ENCODE data around the gene WNT11. TPM values are rescaled to one million over a fixed set of nuclear protein-coding genes. Genes with fewer than 3 reads are reported as not detected.

The WNT11 gene
- total and polyA plus RNA-seq, 12 donors: 5.1 to 12.0 (median 7.7) TPM

DNA sequence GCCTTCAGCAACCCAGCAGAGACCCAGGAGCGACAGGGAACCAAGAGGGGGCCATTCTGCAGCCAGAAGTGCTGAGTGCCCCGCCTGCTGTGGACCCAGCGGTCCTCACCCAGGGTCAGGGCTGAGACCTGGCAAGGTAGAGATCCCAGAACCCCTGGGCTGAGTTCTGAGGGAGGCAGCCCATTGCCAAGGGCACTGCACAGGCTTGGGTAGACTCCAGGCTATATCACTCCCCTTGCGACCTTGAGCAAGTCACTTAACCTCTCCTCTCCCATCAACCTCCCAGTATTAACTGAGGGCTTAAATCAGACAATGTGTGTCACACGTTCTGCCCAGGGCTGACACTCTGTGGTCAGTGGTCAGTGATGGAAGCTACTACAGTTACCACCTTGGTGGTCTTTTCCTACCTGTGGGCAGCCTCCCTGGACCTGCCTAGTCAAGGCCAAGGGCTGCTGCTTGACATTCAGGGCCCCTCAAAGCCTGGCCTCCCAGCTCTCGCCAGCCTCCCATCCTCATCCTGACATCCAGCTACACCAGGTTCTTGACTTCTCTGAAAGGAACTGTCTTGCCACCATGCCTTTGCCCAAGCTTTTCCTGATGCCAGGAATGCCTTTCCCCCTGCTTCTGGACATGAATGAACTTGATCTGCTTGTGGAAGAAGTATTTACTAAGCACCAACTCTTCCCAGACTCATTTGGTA, 8.2 kb downstream of the WNT11 start:
- TF ChIP-seq, protein P1, sequence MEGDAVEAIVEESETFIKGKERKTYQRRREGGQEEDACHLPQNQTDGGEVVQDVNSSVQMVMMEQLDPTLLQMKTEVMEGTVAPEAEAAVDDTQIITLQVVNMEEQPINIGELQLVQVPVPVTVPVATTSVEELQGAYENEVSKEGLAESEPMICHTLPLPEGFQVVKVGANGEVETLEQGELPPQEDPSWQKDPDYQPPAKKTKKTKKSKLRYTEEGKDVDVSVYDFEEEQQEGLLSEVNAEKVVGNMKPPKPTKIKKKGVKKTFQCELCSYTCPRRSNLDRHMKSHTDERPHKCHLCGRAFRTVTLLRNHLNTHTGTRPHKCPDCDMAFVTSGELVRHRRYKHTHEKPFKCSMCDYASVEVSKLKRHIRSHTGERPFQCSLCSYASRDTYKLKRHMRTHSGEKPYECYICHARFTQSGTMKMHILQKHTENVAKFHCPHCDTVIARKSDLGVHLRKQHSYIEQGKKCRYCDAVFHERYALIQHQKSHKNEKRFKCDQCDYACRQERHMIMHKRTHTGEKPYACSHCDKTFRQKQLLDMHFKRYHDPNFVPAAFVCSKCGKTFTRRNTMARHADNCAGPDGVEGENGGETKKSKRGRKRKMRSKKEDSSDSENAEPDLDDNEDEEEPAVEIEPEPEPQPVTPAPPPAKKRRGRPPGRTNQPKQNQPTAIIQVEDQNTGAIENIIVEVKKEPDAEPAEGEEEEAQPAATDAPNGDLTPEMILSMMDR (IDR thresholded peaks at IDR 0.05): no peak
- Histone ChIP-seq H3K4me1 (no peaks in the 10 kb centered on the region), H3K36me3 (peaks cover 0 to 7% (median 0%) of the 10 kb centered on the region in 9 donors), H3K9me3 (no peaks in the 10 kb centered on the region), H3K27ac (no peak overlapping the region), H3K27me3 (no peaks in the 10 kb centered on the region), H3K4me3 (no peak overlapping the region)
- DNase-seq (no peak), ATAC-seq (no peak)
- 87 to 90% methylated on average over 6 of the region's 6 CpGs for WGBS, 2 donors
- intact Hi-C loops (cut with DNase I): no loop called here

DNA sequence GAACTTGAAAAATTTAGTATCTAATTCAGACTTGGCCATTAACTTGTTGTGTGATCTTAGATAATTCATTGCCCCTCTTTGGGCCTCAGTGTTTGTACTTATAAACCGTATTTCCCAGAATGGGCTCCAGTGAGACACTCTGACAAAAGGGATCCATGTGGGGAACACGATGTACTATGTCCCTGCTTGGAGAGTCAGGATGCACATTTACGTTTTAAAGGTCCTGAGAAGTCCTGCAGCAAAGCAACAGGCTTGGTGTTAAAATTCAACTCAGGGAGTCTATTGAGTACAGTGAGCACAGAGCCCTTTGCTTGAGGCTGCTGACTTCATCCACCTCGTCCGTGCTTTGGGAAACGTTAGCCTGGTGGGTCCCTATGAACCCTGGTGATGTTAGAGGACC, 9.0 kb downstream of the WNT11 start:
- H3K9me3 ChIP-seq: no peaks in the 10 kb centered on the region
- peaks cover 0 to 8% (median 0%) of the 10 kb centered on the region in 9 donors for H3K36me3 ChIP-seq
- H3K4me3 ChIP-seq: no peak overlapping the region
- H3K27me3 ChIP-seq: no peaks in the 10 kb centered on the region
- no peak overlapping the region for H3K27ac ChIP-seq
- ATAC-seq (no peak), DNase-seq (no peak)
- intact Hi-C loops (cut with DNase I): no loop called here
- 85 to 95% methylated on average over 6 of the region's 6 CpGs for WGBS, 2 donors
- no peaks in the 10 kb centered on the region for H3K4me1 ChIP-seq
- TF ChIP-seq, protein P1 (IDR thresholded peaks at IDR 0.05): no peak

DNA sequence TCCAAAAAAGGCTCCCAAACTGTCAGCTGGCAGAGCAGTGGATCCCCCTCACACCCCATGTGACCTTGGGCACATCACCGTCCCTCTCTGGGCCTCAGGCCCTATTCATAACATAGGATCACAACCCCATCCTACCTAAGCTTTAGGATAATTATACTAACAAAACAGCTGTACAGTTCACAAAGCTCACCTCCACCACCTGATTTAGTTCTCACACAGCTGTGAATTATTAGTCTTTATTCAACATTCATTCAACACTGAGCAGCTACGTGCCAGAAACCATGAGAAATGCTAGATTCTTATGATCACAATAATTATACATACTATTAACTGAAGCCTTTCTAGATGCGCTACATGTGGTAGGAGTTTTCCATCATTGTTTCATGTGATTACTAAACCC, 9.5 kb downstream of the WNT11 start:
- no peaks in the 10 kb centered on the region for H3K27me3 ChIP-seq
- ATAC-seq: no peak
- no peaks in the 10 kb centered on the region for H3K4me1 ChIP-seq
- no peak overlapping the region for H3K4me3 ChIP-seq
- H3K36me3 ChIP-seq: peaks cover 0 to 8% (median 0%) of the 10 kb centered on the region in 9 donors
- TF ChIP-seq, protein P1 (IDR thresholded peaks at IDR 0.05): no peak
- no peak overlapping the region for H3K27ac ChIP-seq
- intact Hi-C loops (cut with DNase I): no loop called here
- H3K9me3 ChIP-seq: no peaks in the 10 kb centered on the region
- 98 to 99% methylated on average over 3 of the region's 3 CpGs for WGBS, 2 donors
- no peak for DNase-seq

DNA sequence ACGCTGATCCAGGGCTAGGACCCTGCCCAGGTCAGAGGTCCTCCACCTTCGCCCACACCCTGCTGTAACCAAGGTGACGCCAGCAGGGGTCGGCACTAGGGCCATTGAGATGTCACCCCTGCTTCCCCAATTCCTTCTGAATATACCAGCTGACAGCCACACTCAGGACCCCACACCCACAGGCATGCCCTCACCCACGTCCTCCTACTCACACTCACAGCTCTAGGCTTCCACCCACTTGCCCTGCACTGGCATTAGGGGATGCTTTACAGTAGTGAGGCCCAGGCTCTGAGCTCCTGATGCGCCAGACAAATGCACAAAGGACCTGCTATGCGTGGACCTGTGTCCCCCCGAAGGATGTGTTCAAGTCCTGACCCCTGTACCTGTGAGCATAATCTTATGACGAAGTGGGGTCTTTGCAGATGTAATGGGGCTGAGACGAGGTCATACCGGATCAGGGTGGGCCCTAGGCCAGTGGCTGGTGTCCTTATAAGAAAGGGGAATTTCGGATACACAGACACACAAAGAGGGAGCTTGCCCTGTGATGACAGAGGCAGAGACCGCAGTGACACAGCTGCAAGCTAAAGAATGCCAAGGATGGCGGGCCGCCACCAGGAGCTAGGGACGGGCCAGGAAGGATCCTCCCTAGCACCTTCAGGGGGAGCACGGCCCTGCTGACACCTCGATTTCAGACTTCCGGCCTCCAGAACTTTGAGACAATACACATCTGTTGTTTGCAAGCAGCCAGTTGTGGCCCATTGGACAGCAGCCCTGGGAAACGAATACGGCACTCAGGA, 11.2 kb downstream of the WNT11 start:
- Histone ChIP-seq H3K36me3 (peaks cover 0 to 14% (median 0%) of the 10 kb centered on the region in 9 donors), H3K4me1 (peaks cover 0 to 10% (median 7%) of the 10 kb centered on the region in 9 donors), H3K4me3 (no peak overlapping the region), H3K9me3 (no peaks in the 10 kb centered on the region), H3K27ac (no peak overlapping the region), H3K27me3 (no peaks in the 10 kb centered on the region)
- ATAC-seq (no peak), DNase-seq (no peak)
- intact Hi-C loops (cut with DNase I): no loop called here
- TF ChIP-seq, protein P1 (IDR thresholded peaks at IDR 0.05): no peak
- 81 to 82% methylated on average over 21 of the region's 21 CpGs for WGBS, 2 donors
